ENCODE measurements around the gene AGT.

GRCh38 chr1:230737622-230738262 lies 23.8 kb upstream of the AGT start:
- TF ChIP-seq EZH2 (IDR thresholded peaks at IDR 0.05; ENCODE audit: low read depth) = no peak
- TF ChIP-seq CTCF (conservative IDR thresholded peaks at IDR 0.05) = no peak

All from PC-9 (cell line).